ENCODE data around the gene ISG20. TPM values are rescaled to one million over a fixed set of nuclear protein-coding genes. Genes with fewer than 3 reads are reported as not detected.

The ISG20 gene
- total and polyA plus RNA-seq, 2 of the 8 experiments (the other 6 are each of a cell fraction or from before 2014, with no cell fraction given), result 2.9 to 5.2 TPM

DNA sequence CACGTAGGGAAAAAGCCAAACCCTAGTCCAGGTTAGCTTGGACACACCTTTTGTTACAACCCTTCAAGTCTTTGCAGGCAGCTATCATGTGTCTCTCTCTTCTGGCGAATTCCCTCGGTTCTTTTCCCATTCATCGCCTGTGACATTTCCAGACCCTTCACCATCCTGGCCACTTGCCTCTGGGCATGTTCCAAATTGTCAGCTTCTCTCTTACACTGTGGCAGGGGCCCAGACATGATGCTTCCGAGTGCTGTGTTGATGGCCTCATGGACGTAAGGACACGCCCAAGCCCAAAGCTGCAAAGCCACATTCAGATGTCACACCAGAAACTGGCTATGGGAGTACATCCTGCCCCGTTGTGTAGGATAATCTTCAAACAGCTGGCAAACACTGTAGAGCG, 58.5 kb downstream of the ISG20 start:
- Histone ChIP-seq H3K4me1 (replicated peaks in 1 of 4; ENCODE audit: control insufficient read depth in 3 of 4, insufficient read depth in 4 of 4, low read length in 3 of 4) (no peaks in the 10 kb centered on the region), H2BK20ac (ENCODE audit: low read length) (no peak overlapping the region), H3K18ac (ENCODE audit: extremely low read depth, low read length) (no peak overlapping the region), H3K9me3 (ENCODE audit: insufficient read depth in 2 of 2, low read depth in 1 of 2, low read length in 1 of 2) (no peaks in the 10 kb centered on the region), H3K27me3 (replicated peaks in 1 of 4; ENCODE audit: control insufficient read depth in 3 of 4, extremely low read depth in 1 of 4, insufficient read depth in 3 of 4, low read length in 3 of 4) (no peaks in the 10 kb centered on the region; a peak in 1 of 7 replicates), H2AK5ac (ENCODE audit: low read depth, low read length) (no peak overlapping the region), H2BK5ac (ENCODE audit: low read depth, low read length) (no peak overlapping the region), H3K14ac (ENCODE audit: insufficient read length) (no peak overlapping the region), H3K79me2 (ENCODE audit: control insufficient read depth in 1 of 2, insufficient read depth in 2 of 2, low read length in 2 of 2) (no peaks in the 10 kb centered on the region), H3K79me1 (ENCODE audit: low read depth, low read length) (no peaks in the 10 kb centered on the region), H2AFZ (ENCODE audit: low read length) (no peak overlapping the region), H3K4me2 (ENCODE audit: insufficient read depth in 1 of 2, low read depth in 2 of 2, low read length in 2 of 2) (no peak overlapping the region), H4K8ac (ENCODE audit: extremely low read depth, insufficient read depth, low read length) (no peak overlapping the region), H3K56ac (replicated peaks; ENCODE audit: insufficient read length, low read depth, low read length) (no peak overlapping the region), H2BK120ac (replicated peaks; ENCODE audit: low read depth, low read length) (no peak overlapping the region), H2BK12ac (ENCODE audit: low read depth, low read length) (no peak overlapping the region), H3K4ac (replicated peaks; ENCODE audit: insufficient read length, low read depth, low read length) (no peak overlapping the region), H2BK15ac (ENCODE audit: low read length) (no peak overlapping the region), H3K4me3 (ENCODE audit: extremely low read depth in 1 of 4, insufficient read depth in 2 of 4, low read depth in 3 of 4, low read length in 4 of 4) (no peak overlapping the region), H3K23ac (ENCODE audit: insufficient read length) (no peak overlapping the region), H3K36me3 (ENCODE audit: control insufficient read depth in 2 of 4, insufficient read depth in 4 of 4, low read length in 3 of 4) (no peaks in the 10 kb centered on the region), H4K5ac (ENCODE audit: insufficient read length, low read depth, low read length) (no peak overlapping the region), H3K9ac (replicated peaks in 1 of 4; ENCODE audit: extremely low read depth in 1 of 4, low read depth in 3 of 4, low read length in 3 of 4) (no peak overlapping the region), H3K23me2 (ENCODE audit: low read depth, low read length) (no peaks in the 10 kb centered on the region), H4K20me1 (replicated peaks in 1 of 2; ENCODE audit: control insufficient read depth in 1 of 2, insufficient read depth in 2 of 2, low read length in 2 of 2) (no peaks in the 10 kb centered on the region), H3K27ac (ENCODE audit: low read depth, low read length) (no peak overlapping the region), H4K91ac (replicated peaks; ENCODE audit: insufficient read length, low read length) (no peak overlapping the region)
- FAIRE-seq, result no peak
- no peak for DNase-seq (ENCODE audit: low read depth in 1 of 2, low spot score in 2 of 2)
- POLR2A ChIA-PET (ENCODE audit: partially characterized antibody), result interaction anchor here (1.6 kb wide), 1 partner anchor 10 kb away, joined by 6 read pairs; no protein-coding TSS in a partner anchor
- TF ChIP-seq RAD21 (IDR thresholded peaks at IDR 0.05 in 1 of 2, conservative IDR thresholded peaks at IDR 0.05 in 1 of 2; ENCODE audit: low read depth in 2 of 2, low read length in 2 of 2) (no peak), TEAD4 (IDR thresholded peaks at IDR 0.05; ENCODE audit: low read depth, low read length) (no peak), BCL11A (IDR thresholded peaks at IDR 0.05; ENCODE audit: low read depth in 2 of 2, low read length in 2 of 2) (no peak), SAP30 (IDR thresholded peaks at IDR 0.05; ENCODE audit: insufficient read depth, insufficient replicate concordance, low read length) (no peak), POU5F1 (IDR thresholded peaks at IDR 0.05; ENCODE audit: low read depth, low read length) (no peak), CREB1 (IDR thresholded peaks at IDR 0.05) (no peak), HDAC2 (IDR thresholded peaks at IDR 0.05; ENCODE audit: borderline replicate concordance in 1 of 2, low read depth in 2 of 2, low read length in 2 of 2) (no peak), RBBP5 (IDR thresholded peaks at IDR 0.05; ENCODE audit: borderline replicate concordance, low read depth, low read length) (no peak), CHD1 (IDR thresholded peaks at IDR 0.05; ENCODE audit: low read depth, low read length) (no peak), EGR1 (IDR thresholded peaks at IDR 0.05; ENCODE audit: borderline replicate concordance, low read depth, low read length) (no peak), SRF (IDR thresholded peaks at IDR 0.05; ENCODE audit: low read depth, low read length) (no peak), EP300 (IDR thresholded peaks at IDR 0.05; ENCODE audit: borderline replicate concordance in 1 of 2, low read depth in 2 of 2, low read length in 2 of 2) (no peak), BACH1 (IDR thresholded peaks at IDR 0.05; ENCODE audit: low read length) (no peak)
- 90% methylated on average over 8 of the region's 9 CpGs; no CpG with 5 or more reads in 1 of the 2 experiments for WGBS, 2 experiments (ENCODE audit: extremely low coverage in 1 of 2, insufficient coverage in 1 of 2, insufficient read length in 1 of 2, insufficient replicate concordance in 2 of 2, low coverage in 1 of 2, low lambda C conversion rate in 2 of 2, missing lambda C conversion rate in 1 of 2)
- CTCF ChIA-PET (ENCODE audit: partially characterized antibody), result interaction anchor here (1.2 to 2.2 kb wide), 9 partner anchors 9 to 142 kb away, joined by 3 to 13 read pairs (median 4); no protein-coding TSS in a partner anchor
